ENCODE data around the gene ATP6V0C. TPM values are rescaled to one million over a fixed set of nuclear protein-coding genes. Genes with fewer than 3 reads are reported as not detected.

The ATP6V0C gene
- total RNA-seq, 2 donors from 2014 or later = 94.2 to 94.8 TPM

GRCh38 chr16:2471016-2471652 is 42.6 kb upstream of the ATP6V0C start, which contains the start of gene NTN3:
TSS of gene NTN3 (plus strand) at chr16:2471297. CDS start at chr16:2471702, 405 bp downstream.
- Mint-ChIP-seq H3K36me3 (ENCODE audit: insufficient read depth in 2 of 2) (no peaks in the 10 kb centered on the region), H3K9me3 (no peaks in the 10 kb centered on the region), H3K4me1 (ENCODE audit: low read depth) (peaks cover 15% of the 10 kb centered on the region), H3K27ac (no peak within 1 kb of the TSS), H3K4me3 (peak within 1 kb of the TSS; percentile 29 to 62), H3K27me3 (ENCODE audit: low read depth) (peaks cover 26% of the 10 kb centered on the region)
- ATAC-seq (replicated peaks in 1 of 2) (no peak), DNase-seq (peak in 1 of 2 donors; percentile 32)

- Mint-ChIP-seq H3K4me3 (peak overlapping the region; percentile 29 to 62), H3K36me3 (ENCODE audit: insufficient read depth in 2 of 2) (no peaks in the 10 kb centered on the region), H3K9me3 (no peaks in the 10 kb centered on the region), H3K27ac (no peak overlapping the region), H3K4me1 (ENCODE audit: low read depth) (peaks cover 22% of the 10 kb centered on the region), H3K27me3 (ENCODE audit: low read depth) (peaks cover 26% of the 10 kb centered on the region)
- ATAC-seq (replicated peaks in 1 of 2) = no peak
- no peak for DNase-seq
Observed at GRCh38 chr16:2471653-2472487, 41.9 kb upstream of the ATP6V0C start.

DNA sequence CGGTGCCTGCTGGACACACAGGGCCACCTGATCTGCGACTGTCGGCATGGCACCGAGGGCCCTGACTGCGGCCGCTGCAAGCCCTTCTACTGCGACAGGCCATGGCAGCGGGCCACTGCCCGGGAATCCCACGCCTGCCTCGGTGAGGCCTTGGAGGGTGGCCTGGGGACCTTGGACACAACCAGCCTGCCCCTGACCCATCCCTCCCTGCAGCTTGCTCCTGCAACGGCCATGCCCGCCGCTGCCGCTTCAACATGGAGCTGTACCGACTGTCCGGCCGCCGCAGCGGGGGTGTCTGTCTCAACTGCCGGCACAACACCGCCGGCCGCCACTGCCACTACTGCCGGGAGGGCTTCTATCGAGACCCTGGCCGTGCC is 41.3 kb upstream of the ATP6V0C start:
- ATAC-seq (replicated peaks in 1 of 2) (no peak), DNase-seq (no peak)
- H3K36me3 Mint-ChIP-seq (ENCODE audit: insufficient read depth in 2 of 2) = no peaks in the 10 kb centered on the region
- H3K9me3 Mint-ChIP-seq = no peaks in the 10 kb centered on the region
- no peak overlapping the region for H3K27ac Mint-ChIP-seq
- H3K4me1 Mint-ChIP-seq (ENCODE audit: low read depth) = peaks cover 21% of the 10 kb centered on the region
- peak overlapping the region in 1 of 2 donors; percentile 71 for H3K4me3 Mint-ChIP-seq
- peaks cover 26% of the 10 kb centered on the region for H3K27me3 Mint-ChIP-seq (ENCODE audit: low read depth)

DNA sequence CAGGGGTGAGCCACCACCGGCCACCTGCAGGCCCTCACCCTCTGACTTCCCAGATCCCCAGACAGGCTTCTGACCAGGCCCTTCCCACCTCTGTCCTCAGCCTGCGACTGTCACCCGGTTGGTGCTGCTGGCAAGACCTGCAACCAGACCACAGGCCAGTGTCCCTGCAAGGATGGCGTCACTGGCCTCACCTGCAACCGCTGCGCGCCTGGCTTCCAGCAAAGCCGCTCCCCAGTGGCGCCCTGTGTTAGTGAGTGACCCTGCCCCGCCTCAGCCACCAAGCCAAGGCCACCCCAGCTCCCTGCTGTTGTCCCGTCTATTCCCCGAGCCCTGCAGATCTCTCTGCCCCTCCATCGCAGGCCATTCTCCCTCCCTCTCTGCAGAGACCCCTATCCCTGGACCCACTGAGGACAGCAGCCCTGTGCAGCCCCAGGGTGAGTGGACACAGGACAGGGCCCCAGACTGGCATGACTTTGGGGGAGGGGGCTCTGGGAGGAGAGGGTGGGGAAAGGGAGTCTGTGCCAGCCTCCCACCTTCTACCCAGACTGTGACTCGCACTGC is 40.8 kb upstream of the ATP6V0C start:
- Mint-ChIP-seq H3K4me3 (peak overlapping the region; percentile 64 to 71), H3K36me3 (ENCODE audit: insufficient read depth in 2 of 2) (no peaks in the 10 kb centered on the region), H3K4me1 (ENCODE audit: low read depth) (peaks cover 21% of the 10 kb centered on the region), H3K27ac (no peak overlapping the region), H3K27me3 (ENCODE audit: low read depth) (peaks cover 26% of the 10 kb centered on the region), H3K9me3 (no peaks in the 10 kb centered on the region)
- ATAC-seq (replicated peaks in 1 of 2) (no peak), DNase-seq (no peak)

DNA sequence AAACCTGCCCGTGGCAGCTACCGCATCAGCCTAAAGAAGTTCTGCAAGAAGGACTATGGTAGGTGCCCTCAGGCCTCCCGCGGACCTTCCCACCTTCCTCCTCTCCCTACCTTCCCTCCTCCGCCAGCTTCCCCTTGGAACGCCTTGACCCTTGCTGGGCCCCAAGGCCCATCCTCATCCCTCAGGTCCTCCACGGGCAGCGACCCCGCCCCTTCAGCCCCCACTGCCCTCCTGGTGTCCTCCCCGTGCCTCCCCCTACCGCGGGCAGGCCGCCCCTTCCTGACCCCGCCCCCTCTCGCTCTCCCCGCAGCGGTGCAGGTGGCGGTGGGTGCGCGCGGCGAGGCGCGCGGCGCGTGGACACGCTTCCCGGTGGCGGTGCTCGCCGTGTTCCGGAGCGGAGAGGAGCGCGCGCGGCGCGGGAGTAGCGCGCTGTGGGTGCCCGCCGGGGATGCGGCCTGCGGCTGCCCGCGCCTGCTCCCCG is 40.3 kb upstream of the ATP6V0C start:
- Mint-ChIP-seq H3K27me3 (ENCODE audit: low read depth) (peaks cover 22% of the 10 kb centered on the region), H3K4me3 (peak overlapping the region; percentile 64 to 71), H3K36me3 (ENCODE audit: insufficient read depth in 2 of 2) (no peaks in the 10 kb centered on the region), H3K9me3 (no peaks in the 10 kb centered on the region), H3K4me1 (ENCODE audit: low read depth) (peaks cover 21% of the 10 kb centered on the region), H3K27ac (no peak overlapping the region)
- DNase-seq = peak in 1 of 2 donors; percentile 32
- peak; percentile 2 to 3 for ATAC-seq (replicated peaks in 1 of 2)

DNA sequence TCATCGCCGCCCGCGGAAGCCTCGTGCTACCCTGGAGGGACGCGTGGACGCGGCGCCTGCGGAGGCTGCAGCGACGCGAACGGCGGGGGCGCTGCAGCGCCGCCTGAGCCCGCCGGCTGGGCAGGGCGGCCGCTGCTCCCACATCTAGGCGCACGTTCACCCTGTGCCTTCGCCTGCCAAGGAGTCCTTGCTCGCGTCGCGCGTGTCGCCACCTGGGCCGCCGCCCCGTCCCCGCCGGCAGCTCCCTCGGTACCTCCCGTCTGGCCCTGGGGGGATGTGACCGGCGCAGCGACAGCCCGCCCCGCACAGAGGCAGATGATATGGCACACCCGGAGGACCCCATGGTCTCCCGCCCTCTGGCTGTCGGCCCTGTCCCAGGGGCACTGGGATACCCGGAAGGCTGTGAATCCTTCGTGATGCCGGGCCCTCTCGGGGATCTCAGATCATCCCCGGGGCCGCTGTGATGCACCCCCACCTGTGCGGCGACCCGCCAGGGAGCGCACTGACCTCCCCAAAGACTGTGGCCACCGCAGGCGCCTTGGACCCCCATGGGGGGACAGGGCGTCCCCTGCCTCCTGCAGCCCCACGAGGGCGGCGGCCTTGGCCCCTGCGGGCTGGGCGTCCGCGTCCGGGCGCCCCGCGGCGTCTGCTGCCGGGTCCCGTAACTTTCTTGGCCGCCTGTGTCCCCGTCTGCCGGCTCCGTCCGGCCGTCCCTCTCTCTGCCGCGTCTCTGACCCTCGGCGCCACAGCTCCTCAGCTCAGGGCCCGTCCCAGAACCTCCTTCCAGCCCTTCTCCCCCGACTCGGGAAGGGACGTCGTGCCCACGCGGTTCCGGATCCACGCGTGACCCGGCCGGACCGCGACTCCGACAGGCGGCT is 39.5 kb upstream of the ATP6V0C start:
- peak; percentile 65 to 74 for ATAC-seq (replicated peaks in 1 of 2)
- Mint-ChIP-seq H3K4me3 (peak overlapping the region; percentile 82 to 84), H3K27ac (no peak overlapping the region), H3K27me3 (ENCODE audit: low read depth) (peaks cover 19% of the 10 kb centered on the region), H3K4me1 (ENCODE audit: low read depth) (peaks cover 21% of the 10 kb centered on the region), H3K9me3 (no peaks in the 10 kb centered on the region), H3K36me3 (ENCODE audit: insufficient read depth in 2 of 2) (no peaks in the 10 kb centered on the region)
- DNase-seq = peak; percentile 63 to 69

- no peak within 1 kb of the TSS for H3K27ac Mint-ChIP-seq
- no peaks in the 10 kb centered on the region for H3K9me3 Mint-ChIP-seq
- H3K4me3 Mint-ChIP-seq = peak within 1 kb of the TSS; percentile 82 to 84
- peaks cover 21% of the 10 kb centered on the region for H3K4me1 Mint-ChIP-seq (ENCODE audit: low read depth)
- ATAC-seq (replicated peaks in 1 of 2) = peak; percentile 73 to 77
- H3K27me3 Mint-ChIP-seq (ENCODE audit: low read depth) = peaks cover 14% of the 10 kb centered on the region
- DNase-seq = peak; percentile 88 to 93
- H3K36me3 Mint-ChIP-seq (ENCODE audit: insufficient read depth in 2 of 2) = no peaks in the 10 kb centered on the region
Observed at GRCh38 chr16:2474877-2475412, 38.8 kb upstream of the ATP6V0C start, which contains the start of gene TBC1D24. TSS of gene TBC1D24 (plus strand) at chr16:2475127. CDS start at chr16:2496149, 21,022 bp downstream.

DNA sequence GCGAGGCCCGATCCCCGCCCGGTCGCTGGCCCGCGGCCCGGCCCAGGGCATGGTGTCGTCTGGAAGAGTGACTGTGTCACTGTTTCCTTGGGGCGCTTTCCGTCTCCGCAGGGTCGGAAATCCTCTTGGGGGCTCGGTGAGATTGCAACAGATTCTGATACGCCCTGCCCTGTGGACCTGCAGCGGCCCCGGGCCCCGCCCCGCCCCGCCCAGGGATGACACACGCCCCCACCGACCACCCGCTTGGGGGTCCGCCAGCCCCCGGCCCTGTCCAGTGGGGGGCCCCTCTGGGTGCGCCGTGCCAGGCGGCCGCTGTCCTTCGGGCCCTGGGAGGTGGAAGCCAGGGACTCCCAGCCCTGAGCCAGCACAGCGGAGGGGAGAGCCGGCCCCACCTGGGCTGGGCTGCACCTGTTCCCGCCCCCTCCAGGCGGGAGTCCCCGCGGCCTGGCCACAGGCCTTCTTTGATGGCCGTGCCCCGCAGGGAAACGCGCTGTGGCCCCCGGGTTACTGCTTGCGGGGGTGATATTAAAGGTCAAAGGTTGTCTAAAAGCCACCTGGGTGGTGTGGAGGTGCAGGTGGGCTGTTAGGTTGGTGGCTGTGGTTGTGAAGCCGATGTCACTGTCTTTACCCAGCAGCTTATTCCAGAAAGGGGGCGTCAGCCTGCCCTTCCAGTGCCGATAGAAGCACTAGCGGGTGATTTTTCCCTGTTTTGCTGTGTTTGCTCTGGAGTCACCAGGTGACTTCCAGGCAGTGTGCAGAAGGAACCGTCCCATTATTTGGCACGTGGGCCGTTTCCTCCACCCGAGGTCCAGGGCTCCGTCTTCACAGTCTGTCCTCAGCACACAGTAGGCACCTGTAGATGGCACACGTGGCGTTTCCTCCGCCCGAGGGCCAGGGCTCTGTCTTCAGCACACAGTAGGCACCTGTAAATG is 38.1 kb upstream of the ATP6V0C start:
- Mint-ChIP-seq H3K4me3 (peak overlapping the region; percentile 70), H3K9me3 (no peaks in the 10 kb centered on the region), H3K27me3 (ENCODE audit: low read depth) (peaks cover 7% of the 10 kb centered on the region), H3K36me3 (ENCODE audit: insufficient read depth in 2 of 2) (no peaks in the 10 kb centered on the region), H3K4me1 (ENCODE audit: low read depth) (peaks cover 21% of the 10 kb centered on the region), H3K27ac (no peak overlapping the region)
- DNase-seq (peak; percentile 35 to 39), ATAC-seq (replicated peaks in 1 of 2) (peak; percentile 39 to 44)

DNA sequence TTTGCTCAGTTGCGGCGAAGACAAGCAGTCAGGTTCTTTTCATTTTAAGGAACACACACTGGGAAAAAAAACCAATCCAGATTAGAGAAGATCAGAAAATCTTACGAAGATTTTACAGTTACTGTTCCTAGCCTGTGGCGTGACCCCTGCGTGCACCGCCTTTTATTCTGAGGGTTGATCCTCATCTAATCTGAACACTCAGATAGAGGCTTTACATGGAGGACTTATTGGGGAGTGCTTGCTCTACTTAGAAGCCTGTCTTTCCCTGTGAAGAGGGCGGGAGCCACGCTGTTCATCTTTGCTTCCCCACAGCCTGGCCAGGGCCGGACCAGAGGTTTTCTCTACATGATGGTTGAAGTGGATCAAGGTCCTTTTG is 37.4 kb upstream of the ATP6V0C start:
- ATAC-seq (replicated peaks in 1 of 2) (no peak), DNase-seq (no peak)
- Mint-ChIP-seq H3K27ac (no peak overlapping the region), H3K36me3 (ENCODE audit: insufficient read depth in 2 of 2) (no peaks in the 10 kb centered on the region), H3K4me3 (peak overlapping the region; percentile 70), H3K4me1 (ENCODE audit: low read depth) (peaks cover 21% of the 10 kb centered on the region), H3K9me3 (no peaks in the 10 kb centered on the region), H3K27me3 (ENCODE audit: low read depth) (peaks cover 7% of the 10 kb centered on the region)

GRCh38 chr16:2476741-2477140 is 37.0 kb upstream of the ATP6V0C start:
- ATAC-seq (replicated peaks in 1 of 2) = no peak
- DNase-seq = no peak
- Mint-ChIP-seq H3K27ac (peak overlapping the region; percentile 51), H3K27me3 (ENCODE audit: low read depth) (peaks cover 7% of the 10 kb centered on the region), H3K4me1 (ENCODE audit: low read depth) (peaks cover 21% of the 10 kb centered on the region), H3K36me3 (ENCODE audit: insufficient read depth in 2 of 2) (no peaks in the 10 kb centered on the region), H3K4me3 (peak overlapping the region; percentile 70), H3K9me3 (no peaks in the 10 kb centered on the region)

DNA sequence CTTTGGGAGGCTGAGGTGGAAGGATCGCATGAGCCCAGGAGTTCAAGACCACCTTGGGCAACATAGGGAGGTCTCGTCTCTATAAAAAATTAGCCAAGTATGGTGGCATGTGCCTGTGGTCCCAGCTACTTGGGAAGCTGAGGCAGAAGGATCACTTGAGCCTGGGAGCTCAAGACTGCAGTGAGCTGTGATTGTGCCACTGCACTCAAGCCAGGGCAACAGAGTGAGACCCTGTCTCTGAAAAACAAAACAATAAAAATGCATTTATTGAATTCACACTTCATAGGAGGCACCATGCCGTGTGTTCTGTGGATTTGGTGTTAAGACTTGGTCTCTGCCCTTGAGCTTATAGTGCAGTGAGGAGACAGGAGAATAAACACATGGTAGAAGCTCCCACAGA is 36.4 kb upstream of the ATP6V0C start:
- H3K27ac Mint-ChIP-seq = no peak overlapping the region
- peaks cover 21% of the 10 kb centered on the region for H3K4me1 Mint-ChIP-seq (ENCODE audit: low read depth)
- ATAC-seq (replicated peaks in 1 of 2) (no peak), DNase-seq (no peak)
- H3K27me3 Mint-ChIP-seq (ENCODE audit: low read depth) = peaks cover 7% of the 10 kb centered on the region
- H3K4me3 Mint-ChIP-seq = no peak overlapping the region
- H3K9me3 Mint-ChIP-seq = no peaks in the 10 kb centered on the region
- H3K36me3 Mint-ChIP-seq (ENCODE audit: insufficient read depth in 2 of 2) = no peaks in the 10 kb centered on the region
